ENCODE results near the gene ZNF668.
"Not testable (repeated sequence)": the region's sequence is repeated elsewhere in the genome, so short reads cannot be mapped to it uniquely, and the experiment has no call there.

ZNF668 gene

GRCh38 chr16:31013292-31013691 is 60.7 kb downstream of the ZNF668 start:
- not testable (repeated sequence) for DNase-seq (ENCODE audit: low spot score)

GRCh38 chr16:31011815-31012214 is 62.2 kb downstream of the ZNF668 start:
- DNase-seq (ENCODE audit: low spot score), result not testable (repeated sequence)

Measured in COLO829 (cell line).